Globus pallidus (tissue), 1 donor: ENCODE measurements around the gene CDH4.

ENCODE experiments used
- DNase-seq: peaks from one replicate; pipeline ENCODE4 v3.0.0-alpha.2; 2015; ENCODE audit warnings: low spot score

Gene CDH4

DNA sequence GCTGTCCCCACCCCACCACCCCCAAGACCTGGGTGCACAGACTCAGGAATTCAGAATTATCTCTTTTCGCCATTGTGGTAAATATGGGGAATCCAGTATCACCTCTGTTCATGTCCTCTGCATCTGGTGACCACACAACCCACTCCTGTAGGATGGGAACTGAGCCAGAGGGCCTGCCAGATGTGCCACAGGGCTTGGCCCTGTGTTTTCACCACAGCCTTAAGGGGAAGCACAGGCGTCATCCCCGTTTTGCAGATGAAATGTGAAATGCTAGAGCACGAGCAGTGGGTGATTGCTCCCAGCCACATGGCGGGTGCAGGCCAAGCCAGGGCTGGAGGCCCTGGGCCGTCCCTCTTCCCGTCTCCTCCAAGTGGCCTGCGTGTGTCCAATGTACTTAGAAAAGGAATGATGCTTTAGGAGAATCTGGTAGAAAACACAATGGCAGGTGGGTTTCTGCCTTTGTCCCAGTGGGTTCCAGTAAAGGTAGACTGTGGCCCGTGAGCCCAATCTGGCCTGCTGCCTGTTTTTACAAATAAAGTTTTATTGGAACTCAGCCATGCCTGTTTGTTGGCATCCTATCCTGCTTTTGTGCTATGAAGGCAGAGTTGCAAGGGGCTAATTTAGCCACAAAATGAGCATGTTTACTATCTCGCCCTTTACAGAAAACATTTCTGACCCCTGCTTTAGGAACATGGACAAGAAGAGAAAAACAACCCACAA is 309.2 kb downstream of the CDH4 start:
- no peak for DNase-seq

DNA sequence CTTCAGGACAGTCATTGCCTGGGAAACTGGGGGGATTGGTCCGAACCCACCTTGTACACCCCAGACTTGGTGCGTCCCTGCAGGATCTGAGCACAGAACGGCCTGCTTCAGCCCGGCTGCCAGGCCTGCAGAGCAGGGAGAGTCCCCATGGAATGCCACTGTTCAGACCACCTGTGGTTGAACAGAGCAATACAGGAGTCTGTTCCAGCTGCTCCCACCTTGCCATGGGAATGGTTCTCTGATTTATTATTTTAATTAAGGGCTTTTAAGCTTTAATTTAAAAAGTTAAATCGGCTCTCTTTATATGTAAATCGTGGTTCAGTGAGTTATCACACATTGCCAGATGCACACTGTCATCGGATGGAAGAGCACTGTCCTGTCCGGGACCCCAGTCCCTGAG is 310.4 kb downstream of the CDH4 start:
- no peak for DNase-seq

DNA sequence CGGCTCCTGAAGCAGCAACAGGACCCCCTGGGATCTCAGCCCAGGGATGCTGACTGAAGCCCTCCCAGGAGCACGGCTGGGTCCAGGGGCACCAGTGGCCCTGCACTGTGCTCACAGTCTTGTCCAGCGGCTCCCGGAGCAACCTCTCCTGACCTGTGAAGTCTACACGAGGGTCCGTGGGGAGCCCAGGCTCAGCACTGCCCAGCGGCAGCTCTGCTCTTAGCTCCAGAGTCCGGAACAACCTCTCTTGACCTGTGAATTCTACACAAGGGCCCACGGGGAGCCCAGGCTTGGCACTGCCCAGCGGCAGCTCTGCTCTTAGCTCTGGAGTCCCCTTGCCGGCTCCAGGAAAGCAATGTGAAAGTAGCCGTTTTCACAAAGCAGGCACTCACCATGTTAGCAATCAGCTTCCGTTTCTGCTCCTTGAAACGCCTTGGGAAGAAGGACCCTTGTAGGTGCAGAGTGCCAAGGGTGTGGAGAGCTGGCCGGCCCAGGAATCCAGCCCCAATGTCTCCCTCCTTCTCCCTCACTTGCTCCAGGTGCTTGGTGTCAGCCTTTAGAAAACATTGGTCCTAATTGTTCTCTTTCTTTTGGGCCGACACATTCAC is 310.9 kb downstream of the CDH4 start:
- DNase-seq: no peak

DNA sequence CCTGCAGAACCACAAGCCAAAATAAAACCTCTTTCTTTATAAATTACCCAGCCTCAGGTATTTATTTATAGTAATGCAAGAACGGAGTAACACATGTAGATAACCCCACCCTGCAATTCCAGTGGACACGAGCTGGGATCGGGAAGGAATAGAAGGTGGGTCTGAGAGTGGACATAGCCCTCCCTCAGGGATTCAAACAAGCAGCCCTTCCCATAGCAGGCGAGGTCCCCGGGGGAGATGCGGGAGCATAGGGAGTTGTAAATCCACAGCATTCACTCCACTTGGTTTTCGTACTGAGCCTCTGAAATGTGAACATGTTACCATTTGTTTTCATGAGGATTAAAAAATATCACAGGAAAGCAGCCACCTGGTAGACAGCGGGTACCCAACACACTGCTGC is 312.6 kb downstream of the CDH4 start:
- DNase-seq: no peak

DNA sequence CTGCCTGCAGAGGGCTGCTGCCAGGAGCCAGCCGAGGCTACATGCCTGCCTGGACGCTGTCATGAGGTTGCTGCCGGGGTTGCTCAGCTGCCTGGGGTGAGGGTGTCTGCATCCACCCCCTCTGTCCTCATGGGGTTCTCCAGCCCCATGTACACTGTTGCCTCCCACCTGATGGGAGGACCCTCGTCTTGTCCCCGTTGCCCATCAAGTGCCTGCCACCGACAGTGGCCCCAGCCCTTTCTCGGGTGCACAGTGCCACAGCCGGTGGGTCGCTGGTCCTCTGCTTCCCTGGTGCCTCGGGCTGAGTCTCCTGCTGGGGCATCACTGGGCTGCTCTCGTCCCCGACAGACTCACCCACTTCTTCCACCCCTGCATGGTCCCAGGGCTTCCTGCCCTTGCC is 313.7 kb downstream of the CDH4 start:
- DNase-seq: no peak

DNA sequence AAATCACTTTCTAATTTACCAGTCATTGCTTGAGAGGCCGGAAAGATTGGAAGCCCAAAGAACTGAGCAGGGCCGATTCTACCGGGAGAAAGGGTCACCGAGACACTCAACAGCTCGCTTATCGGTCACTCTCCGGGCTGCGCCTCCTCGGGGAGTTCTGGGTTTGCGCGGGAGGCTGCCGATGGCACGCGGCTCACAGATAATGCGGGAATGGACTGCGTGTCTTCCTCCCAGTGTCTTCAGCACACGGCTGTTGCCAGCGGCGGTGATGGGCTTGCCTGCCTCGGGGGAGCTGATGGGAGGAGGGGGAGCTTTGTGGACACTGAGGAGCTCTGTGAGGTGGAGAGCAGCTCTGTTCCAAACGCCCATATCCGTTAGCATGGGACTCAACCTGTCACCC is 314.6 kb downstream of the CDH4 start:
- no peak for DNase-seq

DNA sequence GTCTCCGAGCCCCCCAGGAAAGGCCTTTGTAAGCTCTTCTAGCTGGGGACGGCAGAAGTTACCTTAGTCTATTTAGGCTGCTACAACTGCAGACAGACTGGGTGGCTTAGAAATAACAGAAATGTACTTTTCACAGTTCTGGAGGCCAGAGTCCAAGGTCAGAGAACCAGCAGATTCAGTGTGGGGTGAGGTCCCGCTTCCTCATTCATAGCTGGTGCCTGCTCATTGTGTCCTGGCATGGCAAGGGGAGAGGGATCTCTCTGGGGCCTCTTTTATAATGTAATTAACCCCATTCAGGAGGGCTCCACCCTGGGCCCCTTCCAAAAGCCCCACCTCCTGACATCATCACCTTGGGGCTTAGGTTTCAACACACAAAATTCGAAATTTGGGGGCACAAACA is 315.1 kb downstream of the CDH4 start:
- DNase-seq: no peak

DNA sequence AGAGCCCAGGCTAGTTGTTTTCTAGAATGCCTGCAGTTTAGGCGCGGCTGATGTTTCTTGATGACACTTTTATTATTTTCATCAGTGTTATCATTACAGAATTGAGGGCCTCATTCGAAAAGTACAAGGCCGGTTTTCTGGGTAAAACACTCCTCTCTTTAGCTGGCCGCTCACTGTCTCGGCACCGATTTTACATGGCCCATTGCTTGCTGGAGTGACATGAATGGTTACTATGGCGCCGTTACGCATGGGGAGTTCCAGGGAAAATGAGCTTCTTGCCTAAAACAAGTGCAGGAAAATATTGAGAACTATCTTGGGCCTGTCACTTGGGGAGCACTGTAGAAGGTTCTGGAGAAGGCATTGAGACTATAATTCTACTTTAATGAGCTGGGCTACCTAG is 317.8 kb downstream of the CDH4 start:
- no peak for DNase-seq

DNA sequence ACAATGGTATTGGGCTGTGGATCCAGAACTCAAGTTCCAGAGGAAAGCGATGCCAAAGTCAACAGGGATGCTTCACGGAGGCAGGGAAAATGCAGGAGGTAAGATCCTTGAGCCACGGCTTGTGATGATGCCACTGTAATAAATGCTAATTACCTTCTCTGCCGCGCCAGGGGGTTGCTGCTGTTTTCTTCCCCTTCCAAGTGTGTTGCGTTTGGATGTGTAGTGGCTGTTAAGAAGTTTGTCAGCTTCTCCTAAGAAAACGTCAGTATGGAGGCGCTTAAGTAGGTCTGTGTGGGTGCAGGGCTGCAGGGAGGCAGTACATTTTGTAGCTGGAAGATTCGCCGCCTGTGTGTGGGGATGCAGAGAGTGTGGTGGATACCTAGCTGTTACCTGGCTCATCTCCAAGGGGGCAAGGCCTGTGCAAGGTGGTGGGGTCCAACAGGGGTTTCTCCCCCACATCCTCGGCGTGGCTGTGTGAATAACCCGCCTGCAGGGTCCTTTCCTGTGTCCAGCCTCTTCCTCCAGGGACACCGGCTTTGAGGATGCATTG is 318.7 kb downstream of the CDH4 start:
- no peak for DNase-seq

DNA sequence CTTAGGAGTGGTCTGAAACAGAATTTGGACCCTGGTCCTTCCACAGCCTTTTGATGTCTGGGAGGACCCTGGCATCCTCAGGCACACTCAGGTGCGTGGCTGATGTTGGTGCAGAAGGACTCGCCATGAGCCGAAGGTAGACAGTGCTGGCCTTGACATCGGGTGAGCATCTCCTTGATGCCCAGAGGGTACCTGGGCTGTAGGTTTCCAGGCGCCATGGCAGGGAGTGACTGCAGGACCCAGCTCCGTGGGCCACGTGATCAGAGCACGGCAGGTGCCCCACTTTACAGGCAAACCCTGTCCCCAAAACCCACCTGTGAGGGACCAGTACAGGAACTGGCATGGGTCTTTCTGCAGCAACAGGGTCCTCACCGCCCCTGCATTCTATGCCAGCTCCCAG is 319.2 kb downstream of the CDH4 start:
- no peak for DNase-seq

DNA sequence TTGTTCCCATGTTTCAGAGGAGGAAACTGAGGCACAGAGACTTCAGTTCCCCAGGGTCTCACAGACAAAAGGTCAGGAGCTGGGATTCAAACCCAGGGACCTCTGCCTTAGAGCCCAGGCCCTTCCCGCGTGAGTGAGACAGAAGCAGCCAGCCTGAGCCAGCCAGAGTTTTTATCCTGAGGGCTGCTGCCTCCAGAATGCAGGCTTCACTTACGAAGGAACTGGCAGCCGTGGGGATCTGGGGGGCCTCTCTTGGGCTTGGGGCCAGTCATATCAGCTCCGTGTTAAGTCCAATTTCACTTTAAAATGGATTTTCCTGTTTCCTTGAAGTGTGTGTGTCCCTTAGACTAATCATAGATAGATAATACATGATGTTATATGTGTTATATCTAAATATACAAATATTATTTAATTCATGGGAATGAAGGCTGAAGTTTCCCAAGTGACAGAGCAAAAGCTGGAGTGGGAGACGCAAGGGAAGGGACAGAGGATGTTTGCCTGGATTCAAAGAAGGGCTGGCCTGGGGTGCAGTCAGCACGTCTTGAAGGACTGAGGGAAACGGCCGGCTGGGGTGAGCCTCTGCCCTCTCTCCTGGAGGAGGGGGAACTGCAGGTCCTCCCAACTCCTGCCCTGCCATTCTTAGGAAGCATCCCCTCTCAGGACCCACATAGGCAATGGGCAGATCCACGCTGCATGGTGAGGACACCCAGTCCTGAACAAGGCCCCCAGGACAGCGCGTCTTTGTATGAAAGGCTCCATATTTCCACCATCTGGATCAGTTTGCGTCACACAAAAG is 320.1 kb downstream of the CDH4 start:
- DNase-seq: no peak

DNA sequence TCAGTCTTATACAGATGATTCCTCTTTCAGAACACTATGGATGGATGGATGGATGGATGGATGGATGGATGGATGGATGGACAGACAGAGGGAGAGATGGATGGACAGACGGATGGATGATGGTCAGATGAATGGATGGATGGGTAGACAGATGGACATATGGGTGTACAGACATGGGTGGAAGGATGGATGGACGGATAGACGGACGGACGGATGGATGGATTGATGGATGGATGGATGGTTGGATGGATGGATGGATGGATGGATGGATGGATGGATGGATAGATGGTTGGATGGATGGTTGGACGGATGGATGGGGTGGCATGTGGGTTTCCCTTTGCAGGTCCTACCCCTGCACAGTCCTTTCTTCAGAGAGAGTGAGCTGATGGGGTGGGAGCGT is 320.7 kb downstream of the CDH4 start:
- no peak for DNase-seq

DNA sequence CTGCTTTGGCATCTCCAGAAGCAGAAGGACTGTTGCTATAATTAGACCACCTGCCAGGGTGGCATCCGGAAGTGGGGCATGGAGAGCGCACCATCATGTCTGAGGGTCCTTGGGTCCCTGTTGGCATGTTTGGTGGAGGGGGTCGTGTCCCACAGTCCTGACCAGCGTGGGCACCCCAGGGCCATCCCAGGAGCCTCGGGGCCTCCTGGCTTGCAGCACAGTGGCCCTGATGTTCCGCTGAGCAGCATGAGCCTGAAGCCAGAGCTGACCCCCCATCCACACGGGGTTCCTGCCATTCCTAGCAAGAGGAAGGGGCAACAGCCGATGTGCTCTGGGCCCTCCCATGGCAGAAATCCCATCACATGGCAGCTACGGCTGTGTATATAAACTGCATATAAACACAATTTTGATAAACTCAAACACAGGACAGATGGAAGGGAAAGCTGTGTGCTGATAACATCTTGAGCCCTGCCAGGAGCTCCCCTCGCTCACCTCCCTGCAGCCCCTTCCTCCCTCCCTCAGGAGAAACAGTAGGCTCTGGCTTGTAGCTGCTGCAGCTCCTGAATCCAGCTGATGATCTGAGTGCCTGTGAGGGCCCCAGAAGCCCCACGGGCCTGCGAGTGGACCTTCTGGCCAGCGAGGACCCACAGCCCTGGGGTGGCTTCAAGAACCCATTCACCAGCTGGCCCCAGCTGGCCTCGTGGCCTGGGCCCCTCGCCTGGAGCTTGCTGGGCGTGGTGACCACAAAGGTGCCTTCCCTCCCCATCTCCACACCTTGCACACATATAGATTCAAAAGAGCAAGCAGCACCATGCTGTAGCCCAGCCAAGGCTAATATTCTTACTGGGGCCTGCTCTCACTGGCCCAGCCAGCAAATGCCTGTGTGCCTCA is 321.6 kb downstream of the CDH4 start:
- no peak for DNase-seq

DNA sequence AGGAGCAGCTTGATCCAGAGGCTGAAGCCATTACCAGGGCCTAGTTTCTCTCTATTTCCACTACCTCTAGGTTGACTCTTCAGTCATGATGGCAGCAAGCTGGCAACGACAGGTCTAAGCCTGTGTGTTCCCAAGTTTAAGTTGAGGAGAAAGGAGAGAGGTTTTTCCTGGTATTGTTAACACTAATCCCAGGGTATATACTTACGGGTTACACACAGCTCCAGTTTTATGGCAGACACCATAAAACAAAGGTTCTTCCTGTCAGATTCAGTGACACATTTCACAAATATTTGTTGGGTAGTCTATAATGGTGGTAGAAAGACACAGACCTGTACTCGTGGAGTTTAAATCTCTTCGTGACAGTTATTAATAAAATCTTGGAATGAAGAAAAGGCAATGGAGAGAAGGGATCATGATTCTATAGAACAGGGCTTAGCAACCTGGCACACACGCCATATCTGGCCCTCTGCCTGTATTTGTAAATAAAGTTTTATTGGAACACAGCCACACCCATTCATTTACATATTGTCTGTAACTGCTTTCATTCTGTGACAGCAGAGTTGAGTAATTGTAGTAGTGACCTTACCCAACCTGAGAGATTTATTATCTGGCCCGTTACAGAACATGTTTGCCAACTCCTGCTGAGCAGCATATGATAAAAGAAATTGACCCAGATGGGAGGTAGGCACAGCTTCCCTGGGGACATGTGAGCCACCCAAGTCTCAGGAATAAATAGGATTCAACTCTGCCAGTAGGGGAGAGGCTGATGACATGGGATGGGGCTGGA is 323.3 kb downstream of the CDH4 start:
- no peak for DNase-seq

DNA sequence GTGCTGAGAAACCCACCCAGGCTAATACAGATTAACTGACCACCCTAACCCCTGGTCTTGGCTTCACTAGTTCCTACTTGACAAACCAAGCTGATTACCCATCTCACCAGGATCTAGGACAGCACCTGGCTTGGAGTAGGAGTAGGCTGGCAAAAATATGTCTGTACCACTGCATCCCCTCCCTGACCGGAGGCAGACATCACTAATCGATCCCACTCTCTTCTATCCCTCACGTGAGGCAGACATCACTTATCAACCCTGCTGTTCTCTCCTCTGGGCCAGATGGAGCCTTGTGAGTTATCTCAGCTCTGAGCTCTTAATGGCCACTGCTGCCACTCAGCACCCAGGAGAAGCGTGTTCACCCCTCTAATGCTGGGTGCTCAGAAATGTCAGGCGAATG is 324.3 kb downstream of the CDH4 start:
- no peak for DNase-seq

DNA sequence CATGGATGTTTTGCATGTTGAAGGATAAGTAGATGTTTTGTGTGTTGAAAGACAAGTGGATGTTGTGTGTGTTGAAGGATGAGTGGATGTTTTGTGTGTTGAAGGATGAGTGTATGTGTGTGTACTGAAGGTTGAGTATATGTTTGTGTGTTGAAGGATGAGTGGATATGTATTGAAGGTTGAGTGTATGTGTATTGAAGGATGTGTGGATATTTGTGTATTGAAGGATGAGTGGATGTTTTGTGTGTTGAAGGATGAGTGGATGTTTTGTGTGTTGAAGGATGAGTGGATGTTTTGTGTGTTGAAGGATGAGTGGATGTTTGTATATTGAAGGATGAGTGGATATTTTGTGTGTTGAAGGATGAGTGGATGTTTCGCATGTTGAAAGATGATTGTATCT is 325.0 kb downstream of the CDH4 start:
- DNase-seq: no peak

DNA sequence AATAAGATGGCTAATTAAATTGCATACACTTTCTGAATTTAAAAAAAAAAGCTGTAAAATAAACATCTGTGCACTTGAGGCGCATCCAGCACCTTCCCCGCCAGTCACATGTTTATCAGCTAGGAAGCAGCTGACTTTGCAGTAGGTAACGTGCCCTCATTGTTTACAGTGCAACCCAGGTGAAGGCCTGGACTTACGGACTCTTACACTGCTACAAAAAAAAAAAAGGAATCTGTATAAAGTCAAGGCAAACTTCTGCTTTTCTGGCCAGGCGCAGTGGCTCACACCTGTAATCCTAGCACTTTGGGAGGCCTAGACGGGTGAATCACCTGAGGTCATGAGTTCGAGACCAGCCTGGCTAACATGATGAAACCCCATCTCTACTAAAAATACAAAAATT is 327.8 kb downstream of the CDH4 start:
- no peak for DNase-seq

DNA sequence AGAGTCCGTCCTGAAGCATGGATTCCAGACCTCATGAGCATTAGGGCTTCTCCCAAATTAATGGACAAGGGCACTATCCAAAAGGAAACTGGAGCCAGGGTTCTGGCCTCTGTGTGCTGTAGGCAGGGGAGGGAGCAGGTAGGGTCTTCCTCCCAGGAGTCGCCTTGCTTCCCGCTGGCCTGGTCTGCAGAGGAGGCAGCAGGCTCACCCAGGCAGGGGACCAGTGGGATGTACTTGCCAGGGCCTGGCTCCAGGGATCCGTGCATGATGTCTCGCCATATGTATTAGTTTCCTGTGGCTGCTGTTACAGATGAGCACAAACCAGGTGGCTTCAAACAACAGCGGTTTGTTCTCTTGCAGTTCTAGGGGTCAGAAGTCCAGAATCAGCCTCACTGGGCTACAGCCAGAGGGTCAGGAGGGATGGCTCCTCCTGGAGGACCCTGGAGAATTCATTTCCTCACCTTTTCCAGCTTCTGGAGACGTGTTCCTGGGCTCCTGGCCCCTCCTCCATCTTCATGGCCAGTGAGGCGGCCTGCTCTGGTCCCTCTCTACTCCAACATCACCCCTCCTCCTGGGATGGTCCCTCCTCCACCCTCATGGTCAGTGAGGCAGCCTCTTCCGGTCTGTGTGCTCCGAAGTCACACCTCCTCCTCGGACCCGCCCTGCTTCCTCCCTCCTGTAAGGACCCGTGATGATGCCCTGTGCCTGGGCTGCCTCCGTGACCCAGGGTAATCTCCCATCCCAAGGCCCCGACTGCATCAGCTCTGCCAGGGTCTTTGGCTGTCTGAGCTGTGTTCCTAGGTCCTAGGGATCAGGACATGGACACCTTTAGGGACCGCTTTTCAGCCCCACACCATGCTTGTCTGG is 329.1 kb downstream of the CDH4 start:
- DNase-seq: no peak

DNA sequence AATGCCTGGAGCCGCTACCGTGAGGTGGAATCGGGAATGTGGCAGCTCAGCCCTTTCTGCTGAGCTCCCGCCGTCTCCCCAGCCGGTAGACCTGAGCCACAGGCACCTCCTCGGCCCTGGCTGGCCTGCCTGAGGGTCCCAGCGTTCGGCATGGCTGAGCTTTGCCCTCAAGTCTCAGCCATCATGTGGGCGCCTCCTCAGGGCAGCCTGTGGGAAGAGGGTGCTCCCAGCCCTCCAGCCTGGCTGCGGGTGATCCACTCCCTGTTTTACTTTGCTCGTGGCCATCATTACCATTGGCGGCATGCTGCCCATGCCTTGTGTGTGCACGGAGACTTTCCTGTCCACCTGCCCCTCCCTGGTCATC is 329.7 kb downstream of the CDH4 start:
- no peak for DNase-seq

DNA sequence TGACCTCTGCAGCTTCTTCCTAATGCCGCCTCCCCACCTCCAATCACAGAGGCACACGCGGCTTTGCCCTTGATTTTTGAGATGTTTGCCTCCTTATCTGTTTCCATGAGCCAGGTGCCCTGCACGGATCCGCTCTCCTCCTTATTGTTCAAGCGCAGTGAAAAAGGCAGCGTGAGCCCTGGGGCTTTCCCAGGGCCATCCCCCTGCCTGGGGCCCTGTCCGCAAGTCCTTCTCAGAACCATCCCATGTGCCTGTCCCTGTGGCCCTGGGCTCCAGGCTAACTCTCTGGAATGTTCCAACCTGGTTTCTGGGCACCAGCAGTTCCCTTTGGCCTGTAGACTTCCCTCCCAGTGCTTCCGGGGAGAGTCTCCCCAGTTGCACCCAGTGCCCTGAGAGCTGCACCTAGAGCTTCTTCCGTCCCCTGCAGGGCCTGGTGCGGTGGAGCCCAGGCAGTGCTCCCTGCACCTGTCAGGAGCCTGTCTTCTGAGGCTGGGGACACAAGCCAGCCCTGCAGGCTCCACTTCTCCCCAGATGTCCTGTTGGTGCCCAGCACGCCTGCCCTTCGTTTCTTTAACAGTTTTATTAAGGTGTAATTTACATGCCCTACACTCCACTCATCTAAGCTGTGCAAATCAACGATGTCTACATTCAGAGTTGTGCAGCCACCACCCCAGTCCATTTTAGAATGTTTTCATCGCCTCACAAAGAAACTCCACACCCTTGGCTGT is 330.3 kb downstream of the CDH4 start:
- no peak for DNase-seq
